MM.1S (cell line): ENCODE measurements around the gene RUNX1.

Experiments used
- DNase-seq: peaks from one replicate; pipeline ENCODE4 v3.0.0-alpha.2; 2015
- H2AFZ ChIP-seq: fragments of 300-600 bp; sonication (generic); 2 replicates; pipeline ENCODE4 v1.6.0; 2016; ENCODE audit warnings: antibody characterized with exemption, low read length
- H3F3A ChIP-seq: fragments of 300-600 bp; sonication (generic); 2 replicates; pipeline ENCODE4 v1.6.1; 2016; ENCODE audit warnings: mild to moderate bottlenecking, antibody characterized with exemption, low read length, moderate library complexity, mixed read lengths; ENCODE audit not compliant: insufficient read depth
- H3K27ac ChIP-seq: fragments of 300-600 bp; sonication (generic); 2 replicates; pipeline ENCODE4 v1.5.1; 2016; ENCODE audit warnings: mild to moderate bottlenecking, low read length
- H3K27me3 ChIP-seq: fragments of 300-600 bp; sonication (generic); replicated peaks from 2 replicates; pipeline ENCODE4 v1.6.0; 2016; ENCODE audit warnings: low read length; ENCODE audit not compliant: insufficient read depth
- H3K36me3 ChIP-seq: fragments of 300-600 bp; sonication (generic); replicated peaks from 2 replicates; pipeline ENCODE4 v1.6.1; 2016; ENCODE audit warnings: mild to moderate bottlenecking, low read length, mixed read lengths; ENCODE audit not compliant: insufficient read depth
- H3K4me1 ChIP-seq: fragments of 300-600 bp; sonication (generic); 2 replicates; pipeline ENCODE4 v1.6.1; 2016; ENCODE audit warnings: low read length, mixed read lengths
- H3K4me2 ChIP-seq: fragments of 300-600 bp; sonication (generic); 2 replicates; pipeline ENCODE4 v1.6.0; 2016; ENCODE audit warnings: low read depth, low read length
- H3K4me3 ChIP-seq: fragments of 300-600 bp; sonication (generic); 2 replicates; pipeline ENCODE4 v1.5.1; 2016; ENCODE audit warnings: low read length, mixed read lengths
- H3K79me2 ChIP-seq: fragments of 300-600 bp; sonication (generic); 2 replicates; pipeline ENCODE4 v1.6.1; 2016; ENCODE audit warnings: mixed run types, low read length, mixed read lengths
- H3K9ac ChIP-seq: fragments of 300-600 bp; sonication (generic); 2 replicates; pipeline ENCODE4 v1.6.1; 2016; ENCODE audit warnings: low read length, mixed read lengths
- H3K9me2 ChIP-seq: fragments of 300-600 bp; sonication (generic); replicated peaks from 2 replicates; pipeline ENCODE4 v1.6.1; 2016; ENCODE audit warnings: mild to moderate bottlenecking, low read length, mixed read lengths; ENCODE audit not compliant: insufficient read depth
- H3K9me3 ChIP-seq: fragments of 300-600 bp; sonication (generic); replicated peaks from 2 replicates; pipeline ENCODE4 v1.6.1; 2016; ENCODE audit warnings: mild to moderate bottlenecking, low read length, mixed read lengths; ENCODE audit not compliant: insufficient read depth
- H4K20me1 ChIP-seq: fragments of 300-600 bp; sonication (generic); 2 replicates; pipeline ENCODE4 v1.6.1; 2016; ENCODE audit warnings: mild to moderate bottlenecking, low read length, moderate library complexity, mixed read lengths; ENCODE audit not compliant: insufficient read depth
- EZH2 ChIP-seq: fragments of 300-600 bp; sonication (generic); optimal IDR thresholded peaks from 2 replicates; pipeline ENCODE3; 2017; ENCODE audit warnings: low read depth, mild to moderate bottlenecking, antibody characterized with exemption, low read length, mixed read lengths
- EZH2phosphoT487 ChIP-seq: fragments of 300-600 bp; sonication (generic); IDR thresholded peaks from 2 replicates; pipeline ENCODE4 v1.6.1; 2018; ENCODE audit warnings: antibody characterized with exemption, low read length
- TF ChIP-seq, protein P1 (sequence below): fragments of 300-600 bp; sonication (generic); IDR thresholded peaks from 2 replicates; pipeline ENCODE4 v1.5.1; 2016; ENCODE audit warnings: antibody characterized with exemption, low read length, mixed read lengths

RUNX1 gene

GRCh38 chr21:34988625-34989024, 60.5 kb downstream of the RUNX1 start:
- no peaks in the 10 kb centered on the region for H3K79me2 ChIP-seq
- no peaks in the 10 kb centered on the region for H4K20me1 ChIP-seq
- no peak for TF ChIP-seq EZH2phosphoT487
- TF ChIP-seq EZH2, result no peak
- TF ChIP-seq, protein P1, sequence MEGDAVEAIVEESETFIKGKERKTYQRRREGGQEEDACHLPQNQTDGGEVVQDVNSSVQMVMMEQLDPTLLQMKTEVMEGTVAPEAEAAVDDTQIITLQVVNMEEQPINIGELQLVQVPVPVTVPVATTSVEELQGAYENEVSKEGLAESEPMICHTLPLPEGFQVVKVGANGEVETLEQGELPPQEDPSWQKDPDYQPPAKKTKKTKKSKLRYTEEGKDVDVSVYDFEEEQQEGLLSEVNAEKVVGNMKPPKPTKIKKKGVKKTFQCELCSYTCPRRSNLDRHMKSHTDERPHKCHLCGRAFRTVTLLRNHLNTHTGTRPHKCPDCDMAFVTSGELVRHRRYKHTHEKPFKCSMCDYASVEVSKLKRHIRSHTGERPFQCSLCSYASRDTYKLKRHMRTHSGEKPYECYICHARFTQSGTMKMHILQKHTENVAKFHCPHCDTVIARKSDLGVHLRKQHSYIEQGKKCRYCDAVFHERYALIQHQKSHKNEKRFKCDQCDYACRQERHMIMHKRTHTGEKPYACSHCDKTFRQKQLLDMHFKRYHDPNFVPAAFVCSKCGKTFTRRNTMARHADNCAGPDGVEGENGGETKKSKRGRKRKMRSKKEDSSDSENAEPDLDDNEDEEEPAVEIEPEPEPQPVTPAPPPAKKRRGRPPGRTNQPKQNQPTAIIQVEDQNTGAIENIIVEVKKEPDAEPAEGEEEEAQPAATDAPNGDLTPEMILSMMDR, result no peak
- peaks cover 5% of the 10 kb centered on the region; the same call in 1 of the 2 replicates for H3F3A ChIP-seq
- H3K36me3 ChIP-seq, result no peaks in the 10 kb centered on the region
- no peak overlapping the region for H3K27ac ChIP-seq
- H3K9me2 ChIP-seq, result no peaks in the 10 kb centered on the region
- no peak overlapping the region for H2AFZ ChIP-seq
- H3K9me3 ChIP-seq, result no peaks in the 10 kb centered on the region
- H3K4me2 ChIP-seq, result no peak overlapping the region
- DNase-seq, result no peak
- peaks cover 16% of the 10 kb centered on the region for H3K4me1 ChIP-seq
- H3K4me3 ChIP-seq, result no peak overlapping the region
- H3K27me3 ChIP-seq, result no peaks in the 10 kb centered on the region
- H3K9ac ChIP-seq, result no peak overlapping the region

DNA sequence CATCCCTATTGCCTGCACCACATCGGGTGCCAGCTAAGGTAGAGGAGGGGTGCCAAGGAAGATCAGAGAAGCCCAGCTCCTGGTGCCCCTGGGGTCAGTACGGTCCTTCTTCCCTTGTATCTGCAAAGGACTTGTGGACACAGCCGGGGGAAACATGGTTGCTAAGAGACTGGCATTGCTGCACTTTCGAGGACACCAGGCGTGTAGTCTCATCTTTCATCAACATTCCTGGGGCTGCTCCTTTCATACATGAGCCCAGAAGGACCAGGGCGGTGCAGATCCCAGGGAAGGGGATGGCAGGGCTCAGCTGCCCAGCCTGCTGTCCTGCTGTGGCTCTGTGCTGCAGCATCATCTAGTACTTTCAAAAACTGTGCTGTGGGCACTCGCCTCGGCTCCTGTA, 61.0 kb downstream of the RUNX1 start:
- Histone ChIP-seq H3K36me3 (no peaks in the 10 kb centered on the region), H3K9me2 (no peaks in the 10 kb centered on the region), H2AFZ (no peak overlapping the region), H3K4me3 (no peak overlapping the region), H3K79me2 (no peaks in the 10 kb centered on the region), H3K9me3 (no peaks in the 10 kb centered on the region), H3K9ac (no peak overlapping the region), H3K4me2 (peak overlapping the region; percentile 61), H3F3A (peaks cover 5% of the 10 kb centered on the region; the same call in 1 of the 2 replicates), H4K20me1 (no peaks in the 10 kb centered on the region), H3K4me1 (peaks cover 19% of the 10 kb centered on the region), H3K27ac (no peak overlapping the region), H3K27me3 (no peaks in the 10 kb centered on the region)
- no peak for DNase-seq
- TF ChIP-seq, protein P1, result no peak
- TF ChIP-seq EZH2, result no peak
- TF ChIP-seq EZH2phosphoT487, result no peak

GRCh38 chr21:34987501-34988072, 61.5 kb downstream of the RUNX1 start:
- H3K79me2 ChIP-seq, result no peaks in the 10 kb centered on the region
- peak overlapping the region; percentile 6; the same call in 1 of the 2 replicates for H3K9ac ChIP-seq
- H3K4me2 ChIP-seq, result peak overlapping the region; percentile 61
- H3K4me3 ChIP-seq, result peak overlapping the region; percentile 28
- no peaks in the 10 kb centered on the region for H3K27me3 ChIP-seq
- peak; percentile 68 for DNase-seq
- no peaks in the 10 kb centered on the region for H3K9me3 ChIP-seq
- TF ChIP-seq, protein P1, result no peak
- TF ChIP-seq EZH2phosphoT487 (no peak), EZH2 (no peak)
- no peaks in the 10 kb centered on the region for H3K36me3 ChIP-seq
- H2AFZ ChIP-seq, result peak overlapping the region; percentile 18
- no peaks in the 10 kb centered on the region for H4K20me1 ChIP-seq
- no peak overlapping the region for H3K27ac ChIP-seq
- H3F3A ChIP-seq, result peaks cover 5% of the 10 kb centered on the region; the same call in 1 of the 2 replicates
- H3K9me2 ChIP-seq, result no peaks in the 10 kb centered on the region
- H3K4me1 ChIP-seq, result peaks cover 19% of the 10 kb centered on the region
